ENCODE results near the gene ABTB2.

ABTB2 gene

DNA sequence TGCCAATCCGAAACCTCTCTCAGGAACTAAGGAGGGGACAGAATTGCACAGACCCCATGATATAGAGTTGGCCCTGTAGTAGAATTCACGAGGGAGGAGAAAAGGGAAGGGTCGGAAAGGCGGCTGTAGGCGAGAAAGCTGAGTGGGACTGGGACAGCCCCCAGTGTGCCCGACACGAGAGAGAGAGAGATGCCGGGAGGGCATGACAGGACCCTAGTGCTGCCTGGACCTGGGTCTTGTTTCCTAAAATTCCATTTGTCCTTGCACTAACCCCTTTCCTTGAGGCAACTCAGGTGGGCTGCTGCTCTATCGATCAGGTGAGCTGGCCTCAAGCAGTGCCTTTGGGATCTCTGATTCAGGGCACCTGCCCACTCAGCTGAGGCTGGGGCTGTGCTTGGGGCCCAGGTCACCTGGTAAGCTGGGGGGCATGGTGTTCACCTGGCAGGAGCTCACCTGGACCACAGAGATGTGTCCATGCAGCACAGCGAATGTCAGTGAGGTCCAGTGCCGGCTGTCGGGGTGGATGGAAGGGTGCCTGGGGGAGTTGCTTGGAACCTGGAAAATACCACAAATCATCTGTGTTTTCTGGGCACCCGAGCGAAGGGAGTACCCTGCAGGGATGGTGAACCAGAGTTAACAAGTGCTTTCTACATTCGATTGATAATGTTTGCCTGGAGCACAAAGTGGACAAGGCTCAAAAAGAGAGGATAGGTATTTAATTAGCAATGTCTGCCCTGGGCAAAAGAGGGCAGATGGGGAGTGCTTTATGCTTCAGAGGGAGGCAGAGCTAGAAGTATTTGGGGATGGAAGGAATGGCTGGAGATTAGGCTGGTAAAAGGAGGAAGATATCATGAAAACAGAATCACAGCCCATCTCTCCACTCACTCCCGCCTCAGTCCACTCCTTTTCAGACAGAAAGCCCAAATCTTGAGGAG lies 190.7 kb downstream of the ABTB2 start:
- H3K27ac ChIP-seq (ENCODE audit: low read depth, low read length, severe bottlenecking), result no peak overlapping the region
- H3K4me3 ChIP-seq (ENCODE audit: extremely low read depth, insufficient read depth, low read length, poor library complexity, severe bottlenecking), result no peak overlapping the region
- peaks cover 10% of the 10 kb centered on the region for H3K4me1 ChIP-seq (ENCODE audit: control insufficient read depth, insufficient read depth, low read length, poor library complexity, severe bottlenecking)
- peaks cover 40% of the 10 kb centered on the region for H3K36me3 ChIP-seq (ENCODE audit: control insufficient read depth, insufficient read depth, low read length)
- 93 to 95% methylated on average over 14 to 16 of the region's 16 CpGs for WGBS, 2 experiments (ENCODE audit: insufficient coverage in 2 of 2)
- no peaks in the 10 kb centered on the region for H3K9me3 ChIP-seq (ENCODE audit: control insufficient read depth, low read length)

GRCh38 chr11:34165786-34166555 lies 191.8 kb downstream of the ABTB2 start:
- Histone ChIP-seq H3K9me3 (ENCODE audit: control insufficient read depth, low read length) (no peaks in the 10 kb centered on the region), H3K27ac (ENCODE audit: low read depth, low read length, severe bottlenecking) (no peak overlapping the region), H3K4me1 (ENCODE audit: control insufficient read depth, insufficient read depth, low read length, poor library complexity, severe bottlenecking) (peaks cover 15% of the 10 kb centered on the region), H3K4me3 (ENCODE audit: extremely low read depth, insufficient read depth, low read length, poor library complexity, severe bottlenecking) (no peak overlapping the region), H3K36me3 (ENCODE audit: control insufficient read depth, insufficient read depth, low read length) (peaks cover 41% of the 10 kb centered on the region)
- 88 to 90% methylated on average over 10 to 11 of the region's 12 CpGs for WGBS, 2 experiments (ENCODE audit: insufficient coverage in 2 of 2)

DNA sequence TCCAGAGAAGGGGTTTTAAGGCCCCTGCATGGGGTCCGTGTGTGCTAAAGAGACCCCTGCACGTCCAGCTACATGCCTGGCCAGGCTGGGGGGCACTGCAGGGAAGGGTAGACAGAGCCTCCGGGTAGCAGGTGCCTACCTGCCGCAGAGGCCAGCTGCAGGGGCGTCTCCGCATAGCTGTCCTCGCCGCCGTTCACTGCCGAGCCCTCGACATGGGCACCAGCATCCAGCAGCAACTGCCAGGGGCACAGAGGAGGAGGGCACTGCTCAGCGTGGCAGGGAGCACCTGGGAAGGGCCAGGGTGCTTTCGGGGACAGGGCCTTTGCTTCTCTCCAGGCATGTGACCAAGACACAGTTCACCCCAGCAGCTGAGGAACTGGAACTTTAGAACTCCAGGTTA lies 192.7 kb downstream of the ABTB2 start:
- H3K36me3 ChIP-seq (ENCODE audit: control insufficient read depth, insufficient read depth, low read length), result peaks cover 41% of the 10 kb centered on the region

GRCh38 chr11:34162856-34163255 lies 195.0 kb downstream of the ABTB2 start:
- 88 to 96% methylated on average over 5 to 6 of the region's 7 CpGs for WGBS, 2 experiments (ENCODE audit: insufficient coverage in 2 of 2)

More for the DNA sequence above, 192.7 kb downstream of the ABTB2 start:
- Histone ChIP-seq H3K27ac (ENCODE audit: low read depth, low read length, severe bottlenecking) (no peak overlapping the region), H3K4me3 (ENCODE audit: extremely low read depth, insufficient read depth, low read length, poor library complexity, severe bottlenecking) (no peak overlapping the region), H3K9me3 (ENCODE audit: control insufficient read depth, low read length) (no peaks in the 10 kb centered on the region), H3K4me1 (ENCODE audit: control insufficient read depth, insufficient read depth, low read length, poor library complexity, severe bottlenecking) (peaks cover 15% of the 10 kb centered on the region)
- 95 to 96% methylated on average over 13 of the region's 13 CpGs for WGBS, 2 experiments (ENCODE audit: insufficient coverage in 2 of 2)

GRCh38 chr11:34162493-34162820 lies 195.4 kb downstream of the ABTB2 start:
- Histone ChIP-seq H3K27ac (ENCODE audit: low read depth, low read length, severe bottlenecking) (no peak overlapping the region), H3K36me3 (ENCODE audit: control insufficient read depth, insufficient read depth, low read length) (peaks cover 47% of the 10 kb centered on the region), H3K4me1 (ENCODE audit: control insufficient read depth, insufficient read depth, low read length, poor library complexity, severe bottlenecking) (peaks cover 7% of the 10 kb centered on the region), H3K9me3 (ENCODE audit: control insufficient read depth, low read length) (no peaks in the 10 kb centered on the region), H3K4me3 (ENCODE audit: extremely low read depth, insufficient read depth, low read length, poor library complexity, severe bottlenecking) (no peak overlapping the region)
- WGBS, 2 experiments (ENCODE audit: insufficient coverage in 2 of 2), result 95 to 97% methylated on average over 14 to 15 of the region's 17 CpGs

More at GRCh38 chr11:34162856-34163255, 195.0 kb downstream of the ABTB2 start:
- Histone ChIP-seq H3K4me1 (ENCODE audit: control insufficient read depth, insufficient read depth, low read length, poor library complexity, severe bottlenecking) (peaks cover 7% of the 10 kb centered on the region), H3K36me3 (ENCODE audit: control insufficient read depth, insufficient read depth, low read length) (peaks cover 47% of the 10 kb centered on the region), H3K9me3 (ENCODE audit: control insufficient read depth, low read length) (no peaks in the 10 kb centered on the region), H3K27ac (ENCODE audit: low read depth, low read length, severe bottlenecking) (no peak overlapping the region), H3K4me3 (ENCODE audit: extremely low read depth, insufficient read depth, low read length, poor library complexity, severe bottlenecking) (no peak overlapping the region)

DNA sequence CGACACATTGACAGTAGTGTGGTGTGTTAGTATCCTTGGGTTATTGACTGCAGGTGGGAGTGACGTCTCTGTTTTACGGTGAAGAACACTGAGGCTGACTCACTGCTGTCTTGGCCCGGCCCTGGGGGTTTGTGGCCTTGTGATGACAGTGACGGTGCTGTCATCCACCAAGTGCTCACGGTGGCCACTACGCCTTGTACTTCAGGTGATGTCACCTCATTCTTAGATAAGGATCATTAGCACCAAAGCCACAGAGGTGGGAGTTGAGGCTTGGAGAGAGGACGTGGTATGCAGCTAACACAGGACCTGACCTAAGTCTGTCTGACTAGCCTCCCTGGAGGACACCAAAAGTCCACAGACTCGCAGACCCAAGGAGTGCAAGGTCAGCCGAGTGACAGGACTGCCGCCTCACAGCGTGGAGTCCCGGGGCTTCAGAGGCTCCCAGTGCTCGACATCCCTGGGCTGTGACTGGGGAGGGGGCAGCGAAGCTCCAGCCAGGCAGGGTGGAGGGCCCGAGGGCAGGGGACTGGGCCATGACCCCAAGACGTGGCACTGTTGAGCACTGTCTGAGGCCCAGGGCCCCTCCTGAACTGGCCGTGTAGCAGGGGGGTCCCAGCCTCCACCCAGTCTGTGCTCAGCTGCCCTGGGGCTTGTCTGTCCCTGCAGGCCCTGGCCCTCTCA lies 195.9 kb downstream of the ABTB2 start:
- WGBS, 2 experiments (ENCODE audit: insufficient coverage in 2 of 2), result 93 to 94% methylated on average over 14 to 17 of the region's 18 CpGs
- Histone ChIP-seq H3K9me3 (ENCODE audit: control insufficient read depth, low read length) (no peaks in the 10 kb centered on the region), H3K4me1 (ENCODE audit: control insufficient read depth, insufficient read depth, low read length, poor library complexity, severe bottlenecking) (peaks cover 7% of the 10 kb centered on the region), H3K36me3 (ENCODE audit: control insufficient read depth, insufficient read depth, low read length) (peaks cover 46% of the 10 kb centered on the region), H3K4me3 (ENCODE audit: extremely low read depth, insufficient read depth, low read length, poor library complexity, severe bottlenecking) (no peak overlapping the region), H3K27ac (ENCODE audit: low read depth, low read length, severe bottlenecking) (no peak overlapping the region)

DNA sequence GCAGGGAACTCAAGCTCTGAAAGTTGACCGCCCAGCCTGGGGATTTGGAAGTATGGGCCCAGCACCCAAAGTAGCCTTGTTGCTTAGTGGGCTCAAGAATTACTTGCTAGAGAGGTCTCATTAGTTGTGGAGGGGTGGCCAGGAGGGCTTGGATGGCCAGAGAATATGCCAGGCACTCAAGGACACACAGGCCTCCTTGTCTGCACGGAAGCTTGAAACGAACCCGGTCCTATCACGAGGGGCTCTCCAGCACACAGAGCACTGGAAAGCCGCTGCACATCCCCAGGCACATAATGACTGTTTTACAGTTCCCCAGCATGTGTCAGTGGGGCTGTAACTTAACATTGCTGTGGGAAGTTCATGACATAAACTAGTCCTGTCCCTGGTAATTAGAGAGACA lies 196.4 kb downstream of the ABTB2 start:
- Histone ChIP-seq H3K27ac (ENCODE audit: low read depth, low read length, severe bottlenecking) (no peak overlapping the region), H3K4me1 (ENCODE audit: control insufficient read depth, insufficient read depth, low read length, poor library complexity, severe bottlenecking) (peaks cover 7% of the 10 kb centered on the region), H3K4me3 (ENCODE audit: extremely low read depth, insufficient read depth, low read length, poor library complexity, severe bottlenecking) (no peak overlapping the region), H3K9me3 (ENCODE audit: control insufficient read depth, low read length) (no peaks in the 10 kb centered on the region), H3K36me3 (ENCODE audit: control insufficient read depth, insufficient read depth, low read length) (peaks cover 40% of the 10 kb centered on the region)
- 90 to 96% methylated on average over 6 of the region's 6 CpGs for WGBS, 2 experiments (ENCODE audit: insufficient coverage in 2 of 2)

GRCh38 chr11:34160791-34161190 lies 197.0 kb downstream of the ABTB2 start:
- Histone ChIP-seq H3K36me3 (ENCODE audit: control insufficient read depth, insufficient read depth, low read length) (peaks cover 38% of the 10 kb centered on the region), H3K4me3 (ENCODE audit: extremely low read depth, insufficient read depth, low read length, poor library complexity, severe bottlenecking) (no peak overlapping the region), H3K27ac (ENCODE audit: low read depth, low read length, severe bottlenecking) (no peak overlapping the region), H3K9me3 (ENCODE audit: control insufficient read depth, low read length) (no peaks in the 10 kb centered on the region), H3K4me1 (ENCODE audit: control insufficient read depth, insufficient read depth, low read length, poor library complexity, severe bottlenecking) (peaks cover 7% of the 10 kb centered on the region)
- WGBS, 2 experiments (ENCODE audit: insufficient coverage in 2 of 2), result 98 to 99% methylated on average over 14 to 18 of the region's 18 CpGs

DNA sequence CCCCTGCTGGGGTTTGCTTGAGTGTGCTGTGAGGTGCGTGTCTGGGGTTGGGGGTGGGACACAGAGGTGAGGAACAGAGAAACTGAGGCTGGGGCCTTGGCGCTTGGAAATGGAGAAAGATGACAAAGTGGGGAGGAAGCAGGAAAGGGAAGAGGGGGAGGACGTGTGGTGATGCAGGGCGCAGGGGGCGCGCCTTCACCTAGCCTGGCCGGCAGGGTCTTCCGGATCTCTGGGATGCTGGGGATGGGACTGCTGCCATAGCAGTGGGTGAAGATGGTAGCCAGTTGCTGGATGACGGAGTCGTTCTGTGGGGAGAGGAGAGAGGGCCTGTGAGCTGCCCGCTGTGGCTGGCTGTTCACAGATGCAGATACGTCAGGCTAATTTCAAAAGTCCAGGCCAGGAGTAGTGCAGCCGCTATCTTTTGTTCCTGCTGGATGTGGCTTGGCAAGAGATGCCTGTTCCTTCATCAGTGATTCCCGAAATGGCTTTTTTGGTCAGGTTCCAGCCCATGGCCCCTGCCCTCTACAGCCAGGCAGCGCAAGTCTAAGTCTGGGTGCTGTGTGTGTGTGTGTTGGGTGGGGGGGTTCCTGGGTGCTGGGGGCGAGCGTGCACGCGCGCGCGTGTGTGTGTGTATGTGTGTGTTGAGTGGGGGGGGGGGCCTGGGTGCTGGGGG lies 197.6 kb downstream of the ABTB2 start:
- Histone ChIP-seq H3K4me1 (ENCODE audit: control insufficient read depth, insufficient read depth, low read length, poor library complexity, severe bottlenecking) (peaks cover 7% of the 10 kb centered on the region), H3K27ac (ENCODE audit: low read depth, low read length, severe bottlenecking) (no peak overlapping the region), H3K9me3 (ENCODE audit: control insufficient read depth, low read length) (no peaks in the 10 kb centered on the region), H3K4me3 (ENCODE audit: extremely low read depth, insufficient read depth, low read length, poor library complexity, severe bottlenecking) (no peak overlapping the region), H3K36me3 (ENCODE audit: control insufficient read depth, insufficient read depth, low read length) (peaks cover 44% of the 10 kb centered on the region)
- WGBS, 2 experiments (ENCODE audit: insufficient coverage in 2 of 2), result 94 to 96% methylated on average over 13 to 14 of the region's 22 CpGs

- Histone ChIP-seq H3K4me1 (ENCODE audit: control insufficient read depth, insufficient read depth, low read length, poor library complexity, severe bottlenecking) (peaks cover 7% of the 10 kb centered on the region), H3K27ac (ENCODE audit: low read depth, low read length, severe bottlenecking) (no peak overlapping the region), H3K36me3 (ENCODE audit: control insufficient read depth, insufficient read depth, low read length) (peaks cover 53% of the 10 kb centered on the region), H3K4me3 (ENCODE audit: extremely low read depth, insufficient read depth, low read length, poor library complexity, severe bottlenecking) (no peak overlapping the region), H3K9me3 (ENCODE audit: control insufficient read depth, low read length) (no peaks in the 10 kb centered on the region)
- WGBS, 2 experiments (ENCODE audit: insufficient coverage in 2 of 2), result 90 to 98% methylated on average over 6 of the region's 6 CpGs
Observed at GRCh38 chr11:34158661-34159060, 199.1 kb downstream of the ABTB2 start.

All from mesodermal cell (in vitro differentiated cells).